K562 (cell line): ENCODE measurements around the gene POMT1. TPM values are rescaled to one million over a fixed set of nuclear protein-coding genes. Genes with fewer than 3 reads are reported as not detected.

ENCODE experiments used
- CSDE1 ChIP-seq, 2 experiments: fragments of 450-650 bp; IDR thresholded peaks; 2 replicates each; pipeline ENCODE4 v1.6.1; 2016; ENCODE audit warnings: mild to moderate bottlenecking in 1 of 2
- ELK3 ChIP-seq: fragments of 450-650 bp; formaldehyde crosslinking; IDR thresholded peaks from 2 replicates; pipeline ENCODE4 v1.4.0; 2020; ENCODE audit warnings: mild to moderate bottlenecking
- FOXP4 ChIP-seq: sonication (generic); formaldehyde crosslinking; IDR thresholded peaks from 2 replicates; pipeline ENCODE4 v1.8.0; 2022; ENCODE audit warnings: mild to moderate bottlenecking, missing genetic modification reagents, borderline replicate concordance
- RBM22 ChIP-seq: fragments of 200-400 bp; formaldehyde crosslinking; IDR thresholded peaks from 2 replicates; pipeline ENCODE4 v1.6.1; 2018; ENCODE audit warnings: low read length, low read depth; ENCODE audit not compliant: poor library complexity, severe bottlenecking
- REST ChIP-seq, 2 experiments: fragments of 450-650 bp; formaldehyde crosslinking in 1 of 2; IDR thresholded peaks; 2 replicates each; pipeline versions ENCODE4 v1.4.0 to v1.6.1; 2014 to 2020; ENCODE audit warnings: mild to moderate bottlenecking in 2 of 2, borderline replicate concordance in 1 of 2, low read depth in 1 of 2
- SMC3 ChIP-seq: conservative IDR thresholded peaks from 2 replicates; pipeline ENCODE4 v1.6.1; 2011; ENCODE audit warnings: low read depth, low read length, improper control_type of control experiment; ENCODE audit not compliant: insufficient read depth
- YY1 ChIP-seq, 3 experiments: IDR thresholded peaks; 2 replicates each; pipeline ENCODE4 v1.6.1; 2011; ENCODE audit warnings: low read length in 2 of 3, mild to moderate bottlenecking in 2 of 3, moderate library complexity in 2 of 3, borderline replicate concordance in 1 of 3, control low read depth in 1 of 3, low read depth in 1 of 3; ENCODE audit not compliant: insufficient read depth in 3 of 3, insufficient replicate concordance in 2 of 3, control insufficient read depth in 1 of 3, insufficient read length in 1 of 3; ENCODE audit errors: extremely low read depth in 1 of 3
- ZFX ChIP-seq: sonication (generic); formaldehyde crosslinking; IDR thresholded peaks from 2 replicates; pipeline ENCODE4 v1.8.0; 2022; ENCODE audit warnings: mild to moderate bottlenecking, missing genetic modification reagents, moderate library complexity
- polyA plus RNA-seq, 8 experiments: library from polyadenylated mRNA; depleted of rRNA in 4 of 8; stranded (reverse) in 5 of 8; unstranded in 3 of 8; fragments of >200 nt; fragmentation: Nextera tagmentation in 2 of 8; fragmentation: Illumina TruSeq in 1 of 8; extraction: Ambion mirVana in 2 of 8; extraction: Trizol in 1 of 8; gene quantifications; 2 replicates each; pipeline versions ENCODE4 v1.2.1 to v1.2.3, GENCODE V29; 2011 to 2014; ENCODE audit warnings: inconsistent platforms in 1 of 8, missing spikeins in 1 of 8
- total RNA-seq, 7 experiments: library from RNA; depleted of rRNA in 6 of 7; stranded (reverse); fragments of >200 nt in 6 of 7; fragmentation: Illumina TruSeq in 2 of 7; extraction: Trizol in 2 of 7; gene quantifications; 2 replicates each; pipeline versions ENCODE4 v1.2.1 to v1.2.3, GENCODE V29; 2011 to 2021; ENCODE audit warnings: low replicate concordance in 1 of 7

The POMT1 gene
- total and polyA plus RNA-seq, 9 of the 15 experiments (the other 6 are each of a cell fraction or from before 2014, with no cell fraction given) = 1.8 to 23.5 (median 14.6) TPM

GRCh38 chr9:131475956-131476776 is 26.6 kb upstream of the POMT1 start (continued):
- TF ChIP-seq FOXP4 (no peak), ZFX (CRISPR knock-in tag) (0 out of 2 replicates have a peak, but pooled peaks have one; percentile 19), SMC3 (0 out of 2 replicates have a peak, but pooled peaks have one; percentile 21), RBM22 (peak; percentile 76), YY1 (IDR thresholded peaks at IDR 0.05; ENCODE audit: borderline replicate concordance in 1 of 3, control insufficient read depth in 1 of 3, extremely low read depth in 1 of 3, insufficient read depth in 3 of 3, insufficient read length in 1 of 3, insufficient replicate concordance in 2 of 3, low read depth in 1 of 3, low read length in 2 of 3) (no peak), CSDE1 (IDR thresholded peaks at IDR 0.05) (no peak), REST (IDR thresholded peaks at IDR 0.05; ENCODE audit: borderline replicate concordance) (peak; percentile 23; the same call in 1 of the 2 replicates), REST (CRISPR knock-in tag; IDR thresholded peaks at IDR 0.05; ENCODE audit: low read depth) (no peak), ELK3 (CRISPR knock-in tag) (no peak)
